ENCODE data around the gene CCL27.

DNA sequence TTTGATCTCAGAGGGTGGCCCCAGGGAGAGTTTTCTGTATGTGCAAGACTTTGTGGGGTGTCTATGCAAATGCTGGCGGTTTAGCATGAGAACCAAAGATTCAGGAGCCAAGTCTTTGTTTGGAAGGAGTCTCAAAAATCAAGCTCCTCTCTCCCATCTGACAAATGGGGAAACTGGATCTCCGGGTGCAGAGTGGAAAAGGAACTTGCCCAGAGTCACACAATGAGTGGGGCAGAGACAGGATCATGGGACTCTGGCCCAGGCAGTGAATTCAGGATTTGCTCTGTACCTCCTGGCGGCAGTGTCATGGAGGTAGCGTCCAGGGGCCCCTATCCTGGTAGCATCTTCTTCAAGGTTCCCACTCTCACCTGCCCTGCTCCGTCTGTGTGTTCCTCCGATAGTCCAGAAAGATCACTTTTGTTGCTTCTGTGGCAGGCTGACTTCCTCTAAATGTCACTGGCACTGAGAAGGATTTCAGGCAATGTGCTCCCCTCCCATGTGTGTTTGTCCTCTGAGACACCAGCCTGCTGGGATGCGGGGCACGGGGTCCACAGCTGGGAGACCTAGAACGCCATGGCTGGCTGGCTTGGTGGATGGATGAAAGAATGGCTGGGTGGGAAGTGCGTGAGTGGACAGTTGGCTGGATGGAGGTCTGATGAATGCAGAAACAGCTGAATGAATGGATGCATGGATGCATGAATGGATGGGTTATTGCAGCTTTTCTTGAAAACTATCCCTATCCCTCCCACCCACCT, 25.0 kb upstream of the CCL27 start:
- TF ChIP-seq, protein P1, sequence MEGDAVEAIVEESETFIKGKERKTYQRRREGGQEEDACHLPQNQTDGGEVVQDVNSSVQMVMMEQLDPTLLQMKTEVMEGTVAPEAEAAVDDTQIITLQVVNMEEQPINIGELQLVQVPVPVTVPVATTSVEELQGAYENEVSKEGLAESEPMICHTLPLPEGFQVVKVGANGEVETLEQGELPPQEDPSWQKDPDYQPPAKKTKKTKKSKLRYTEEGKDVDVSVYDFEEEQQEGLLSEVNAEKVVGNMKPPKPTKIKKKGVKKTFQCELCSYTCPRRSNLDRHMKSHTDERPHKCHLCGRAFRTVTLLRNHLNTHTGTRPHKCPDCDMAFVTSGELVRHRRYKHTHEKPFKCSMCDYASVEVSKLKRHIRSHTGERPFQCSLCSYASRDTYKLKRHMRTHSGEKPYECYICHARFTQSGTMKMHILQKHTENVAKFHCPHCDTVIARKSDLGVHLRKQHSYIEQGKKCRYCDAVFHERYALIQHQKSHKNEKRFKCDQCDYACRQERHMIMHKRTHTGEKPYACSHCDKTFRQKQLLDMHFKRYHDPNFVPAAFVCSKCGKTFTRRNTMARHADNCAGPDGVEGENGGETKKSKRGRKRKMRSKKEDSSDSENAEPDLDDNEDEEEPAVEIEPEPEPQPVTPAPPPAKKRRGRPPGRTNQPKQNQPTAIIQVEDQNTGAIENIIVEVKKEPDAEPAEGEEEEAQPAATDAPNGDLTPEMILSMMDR (IDR thresholded peaks at IDR 0.05) = no peak
- TF ChIP-seq EZH2 (IDR thresholded peaks at IDR 0.05; ENCODE audit: borderline replicate concordance, insufficient read depth, low read depth, low read length, poor library complexity, severe bottlenecking) = no peak

Data from B cell (primary cell).